ENCODE results near the gene FAAP20.

DNA sequence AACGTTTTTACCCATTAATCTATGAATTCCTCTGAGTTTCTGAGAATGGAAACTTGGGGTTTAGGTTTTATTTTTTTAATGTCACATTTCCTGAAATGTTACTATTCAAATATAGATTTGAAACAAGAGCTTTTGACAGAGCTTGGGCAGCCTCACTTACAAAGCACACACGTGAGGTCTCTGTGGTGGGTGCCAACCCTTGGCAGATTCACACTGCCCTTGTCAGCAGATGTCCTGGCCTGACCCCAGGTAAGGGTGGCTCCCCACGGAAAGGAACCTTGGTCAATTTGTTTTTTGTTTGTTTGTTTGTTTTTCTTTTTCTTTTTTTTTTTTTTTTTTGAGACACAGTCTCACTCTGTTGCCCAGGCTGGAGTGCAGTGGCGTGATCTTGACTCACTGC lies 53.5 kb downstream of the FAAP20 start:
- TF ChIP-seq, protein P1, sequence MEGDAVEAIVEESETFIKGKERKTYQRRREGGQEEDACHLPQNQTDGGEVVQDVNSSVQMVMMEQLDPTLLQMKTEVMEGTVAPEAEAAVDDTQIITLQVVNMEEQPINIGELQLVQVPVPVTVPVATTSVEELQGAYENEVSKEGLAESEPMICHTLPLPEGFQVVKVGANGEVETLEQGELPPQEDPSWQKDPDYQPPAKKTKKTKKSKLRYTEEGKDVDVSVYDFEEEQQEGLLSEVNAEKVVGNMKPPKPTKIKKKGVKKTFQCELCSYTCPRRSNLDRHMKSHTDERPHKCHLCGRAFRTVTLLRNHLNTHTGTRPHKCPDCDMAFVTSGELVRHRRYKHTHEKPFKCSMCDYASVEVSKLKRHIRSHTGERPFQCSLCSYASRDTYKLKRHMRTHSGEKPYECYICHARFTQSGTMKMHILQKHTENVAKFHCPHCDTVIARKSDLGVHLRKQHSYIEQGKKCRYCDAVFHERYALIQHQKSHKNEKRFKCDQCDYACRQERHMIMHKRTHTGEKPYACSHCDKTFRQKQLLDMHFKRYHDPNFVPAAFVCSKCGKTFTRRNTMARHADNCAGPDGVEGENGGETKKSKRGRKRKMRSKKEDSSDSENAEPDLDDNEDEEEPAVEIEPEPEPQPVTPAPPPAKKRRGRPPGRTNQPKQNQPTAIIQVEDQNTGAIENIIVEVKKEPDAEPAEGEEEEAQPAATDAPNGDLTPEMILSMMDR (IDR thresholded peaks at IDR 0.05), result no peak
- no peak for TF ChIP-seq POLR2A (IDR thresholded peaks at IDR 0.05)
